ENCODE results near the gene LPCAT1.
"Not testable (repeated sequence)": the region's sequence is repeated elsewhere in the genome, so short reads cannot be mapped to it uniquely, and the experiment has no call there.

- TF ChIP-seq CTCF, POLR2A (IDR thresholded peaks at IDR 0.05): not testable (repeated sequence)
Measured at GRCh38 chr5:1571875-1572274, 48.1 kb upstream of the LPCAT1 start.

Data from breast epithelium (tissue), 3 donors.